MM.1S (cell line): ENCODE measurements around the gene SLC38A10.

Source experiments
- DNase-seq: peaks from one replicate; pipeline ENCODE4 v3.0.0-alpha.2; 2015
- H2AFZ ChIP-seq: fragments of 300-600 bp; sonication (generic); 2 replicates; pipeline ENCODE4 v1.6.0; 2016; ENCODE audit warnings: antibody characterized with exemption, low read length
- H3F3A ChIP-seq: fragments of 300-600 bp; sonication (generic); 2 replicates; pipeline ENCODE4 v1.6.1; 2016; ENCODE audit warnings: mild to moderate bottlenecking, antibody characterized with exemption, low read length, moderate library complexity, mixed read lengths; ENCODE audit not compliant: insufficient read depth
- H3K27ac ChIP-seq: fragments of 300-600 bp; sonication (generic); 2 replicates; pipeline ENCODE4 v1.5.1; 2016; ENCODE audit warnings: mild to moderate bottlenecking, low read length
- H3K27me3 ChIP-seq: fragments of 300-600 bp; sonication (generic); replicated peaks from 2 replicates; pipeline ENCODE4 v1.6.0; 2016; ENCODE audit warnings: low read length; ENCODE audit not compliant: insufficient read depth
- H3K36me3 ChIP-seq: fragments of 300-600 bp; sonication (generic); replicated peaks from 2 replicates; pipeline ENCODE4 v1.6.1; 2016; ENCODE audit warnings: mild to moderate bottlenecking, low read length, mixed read lengths; ENCODE audit not compliant: insufficient read depth
- H3K4me1 ChIP-seq: fragments of 300-600 bp; sonication (generic); 2 replicates; pipeline ENCODE4 v1.6.1; 2016; ENCODE audit warnings: low read length, mixed read lengths
- H3K4me2 ChIP-seq: fragments of 300-600 bp; sonication (generic); 2 replicates; pipeline ENCODE4 v1.6.0; 2016; ENCODE audit warnings: low read depth, low read length
- H3K4me3 ChIP-seq: fragments of 300-600 bp; sonication (generic); 2 replicates; pipeline ENCODE4 v1.5.1; 2016; ENCODE audit warnings: low read length, mixed read lengths
- H3K79me2 ChIP-seq: fragments of 300-600 bp; sonication (generic); 2 replicates; pipeline ENCODE4 v1.6.1; 2016; ENCODE audit warnings: mixed run types, low read length, mixed read lengths
- H3K9ac ChIP-seq: fragments of 300-600 bp; sonication (generic); 2 replicates; pipeline ENCODE4 v1.6.1; 2016; ENCODE audit warnings: low read length, mixed read lengths
- H3K9me2 ChIP-seq: fragments of 300-600 bp; sonication (generic); replicated peaks from 2 replicates; pipeline ENCODE4 v1.6.1; 2016; ENCODE audit warnings: mild to moderate bottlenecking, low read length, mixed read lengths; ENCODE audit not compliant: insufficient read depth
- H3K9me3 ChIP-seq: fragments of 300-600 bp; sonication (generic); replicated peaks from 2 replicates; pipeline ENCODE4 v1.6.1; 2016; ENCODE audit warnings: mild to moderate bottlenecking, low read length, mixed read lengths; ENCODE audit not compliant: insufficient read depth
- H4K20me1 ChIP-seq: fragments of 300-600 bp; sonication (generic); 2 replicates; pipeline ENCODE4 v1.6.1; 2016; ENCODE audit warnings: mild to moderate bottlenecking, low read length, moderate library complexity, mixed read lengths; ENCODE audit not compliant: insufficient read depth
- EZH2 ChIP-seq: fragments of 300-600 bp; sonication (generic); optimal IDR thresholded peaks from 2 replicates; pipeline ENCODE3; 2017; ENCODE audit warnings: low read depth, mild to moderate bottlenecking, antibody characterized with exemption, low read length, mixed read lengths
- EZH2phosphoT487 ChIP-seq: fragments of 300-600 bp; sonication (generic); IDR thresholded peaks from 2 replicates; pipeline ENCODE4 v1.6.1; 2018; ENCODE audit warnings: antibody characterized with exemption, low read length
- TF ChIP-seq, protein P1 (sequence below): fragments of 300-600 bp; sonication (generic); IDR thresholded peaks from 2 replicates; pipeline ENCODE4 v1.5.1; 2016; ENCODE audit warnings: antibody characterized with exemption, low read length, mixed read lengths

Gene SLC38A10

DNA sequence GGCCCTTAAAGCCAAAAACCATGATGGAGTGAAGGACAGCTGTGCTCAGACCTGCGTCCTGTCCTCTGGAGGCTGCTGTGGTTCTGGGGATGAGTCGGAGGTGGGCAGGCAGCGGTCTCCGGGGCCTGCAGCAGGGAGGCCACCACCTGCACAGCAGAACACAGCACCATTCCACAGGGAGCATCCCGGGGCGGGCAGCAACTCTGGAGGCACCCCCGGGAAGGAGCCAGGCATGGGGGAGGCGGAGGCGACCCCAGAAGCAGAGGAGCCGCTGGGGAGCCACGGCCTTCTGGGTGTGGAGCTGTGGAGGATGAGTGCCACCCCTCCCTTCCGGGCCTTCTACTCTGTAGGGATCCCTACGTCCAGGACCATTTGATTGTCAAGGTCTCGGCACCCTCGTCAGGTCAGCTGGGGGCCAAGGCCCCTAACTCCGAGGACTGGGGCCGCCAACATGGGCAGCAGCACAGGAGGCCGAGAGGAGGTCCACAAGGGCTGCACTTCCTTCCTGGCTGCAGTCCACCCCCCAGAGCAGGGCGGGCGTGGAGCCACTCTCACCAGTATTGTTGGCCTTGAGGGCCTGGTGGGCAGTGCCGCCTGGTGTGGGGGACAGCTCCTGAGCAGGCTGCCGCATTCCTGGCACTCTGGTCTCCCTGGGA, 96.2 kb downstream of the SLC38A10 start:
- TF ChIP-seq, protein P1, sequence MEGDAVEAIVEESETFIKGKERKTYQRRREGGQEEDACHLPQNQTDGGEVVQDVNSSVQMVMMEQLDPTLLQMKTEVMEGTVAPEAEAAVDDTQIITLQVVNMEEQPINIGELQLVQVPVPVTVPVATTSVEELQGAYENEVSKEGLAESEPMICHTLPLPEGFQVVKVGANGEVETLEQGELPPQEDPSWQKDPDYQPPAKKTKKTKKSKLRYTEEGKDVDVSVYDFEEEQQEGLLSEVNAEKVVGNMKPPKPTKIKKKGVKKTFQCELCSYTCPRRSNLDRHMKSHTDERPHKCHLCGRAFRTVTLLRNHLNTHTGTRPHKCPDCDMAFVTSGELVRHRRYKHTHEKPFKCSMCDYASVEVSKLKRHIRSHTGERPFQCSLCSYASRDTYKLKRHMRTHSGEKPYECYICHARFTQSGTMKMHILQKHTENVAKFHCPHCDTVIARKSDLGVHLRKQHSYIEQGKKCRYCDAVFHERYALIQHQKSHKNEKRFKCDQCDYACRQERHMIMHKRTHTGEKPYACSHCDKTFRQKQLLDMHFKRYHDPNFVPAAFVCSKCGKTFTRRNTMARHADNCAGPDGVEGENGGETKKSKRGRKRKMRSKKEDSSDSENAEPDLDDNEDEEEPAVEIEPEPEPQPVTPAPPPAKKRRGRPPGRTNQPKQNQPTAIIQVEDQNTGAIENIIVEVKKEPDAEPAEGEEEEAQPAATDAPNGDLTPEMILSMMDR, result no peak
- no peak for TF ChIP-seq EZH2
- TF ChIP-seq EZH2phosphoT487, result no peak
- H3K9me2 ChIP-seq, result no peaks in the 10 kb centered on the region

DNA sequence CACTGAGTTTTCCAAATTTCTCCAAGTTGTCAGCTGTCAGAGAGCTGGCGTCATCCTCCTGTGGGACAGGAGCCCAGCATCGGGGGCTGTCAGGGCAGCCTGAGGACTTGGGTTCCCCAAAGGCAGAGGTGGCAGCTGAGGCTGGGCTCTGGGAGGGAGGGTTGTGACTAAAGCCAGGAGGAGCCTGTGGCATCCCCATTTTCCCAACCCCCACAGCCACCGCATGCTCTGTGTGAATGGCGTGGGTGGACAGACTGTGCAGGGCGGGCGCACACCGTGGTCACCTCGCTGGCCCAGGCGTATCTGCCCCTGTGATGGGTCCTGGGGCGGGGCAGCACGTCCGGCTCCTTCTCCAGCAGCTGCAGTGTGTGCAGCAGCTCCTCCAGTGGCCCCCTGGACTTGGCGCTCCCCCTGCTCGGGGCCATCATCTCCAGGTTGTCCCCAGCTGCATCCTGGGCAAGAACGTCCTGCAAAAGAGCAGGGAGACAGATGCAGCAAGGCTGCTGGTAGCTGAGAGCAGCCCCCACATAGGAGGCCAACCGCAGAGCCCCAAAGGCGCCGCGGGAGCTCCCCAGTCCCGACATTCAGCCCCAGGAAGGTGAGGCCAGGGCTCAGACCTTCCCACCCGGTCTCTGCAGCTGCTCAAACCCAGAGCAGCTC, 97.1 kb downstream of the SLC38A10 start:
- H3K4me2 ChIP-seq, result no peak overlapping the region
- no peaks in the 10 kb centered on the region for H3K9me2 ChIP-seq
- H3K4me3 ChIP-seq, result no peak overlapping the region
- no peak overlapping the region for H3K27ac ChIP-seq
- H3K27me3 ChIP-seq, result no peaks in the 10 kb centered on the region
- no peaks in the 10 kb centered on the region for H3K9me3 ChIP-seq
- no peaks in the 10 kb centered on the region for H4K20me1 ChIP-seq
- no peaks in the 10 kb centered on the region for H3K79me2 ChIP-seq
- no peak for TF ChIP-seq EZH2
- TF ChIP-seq, protein P1, result no peak
- TF ChIP-seq EZH2phosphoT487, result no peak
- H3K36me3 ChIP-seq, result no peaks in the 10 kb centered on the region
- H3K9ac ChIP-seq, result no peak overlapping the region
- no peaks in the 10 kb centered on the region for H3K4me1 ChIP-seq
- no peak overlapping the region for H2AFZ ChIP-seq
- DNase-seq, result no peak
- H3F3A ChIP-seq, result no peaks in the 10 kb centered on the region

More for the DNA sequence above, 96.2 kb downstream of the SLC38A10 start:
- Histone ChIP-seq H3K9me3 (no peaks in the 10 kb centered on the region), H3K4me1 (no peaks in the 10 kb centered on the region), H3F3A (no peaks in the 10 kb centered on the region), H3K4me3 (no peak overlapping the region), H3K4me2 (no peak overlapping the region), H4K20me1 (no peaks in the 10 kb centered on the region), H3K9ac (no peak overlapping the region), H3K79me2 (no peaks in the 10 kb centered on the region), H3K36me3 (no peaks in the 10 kb centered on the region), H2AFZ (no peak overlapping the region), H3K27ac (no peak overlapping the region), H3K27me3 (no peaks in the 10 kb centered on the region)
- DNase-seq, result no peak

DNA sequence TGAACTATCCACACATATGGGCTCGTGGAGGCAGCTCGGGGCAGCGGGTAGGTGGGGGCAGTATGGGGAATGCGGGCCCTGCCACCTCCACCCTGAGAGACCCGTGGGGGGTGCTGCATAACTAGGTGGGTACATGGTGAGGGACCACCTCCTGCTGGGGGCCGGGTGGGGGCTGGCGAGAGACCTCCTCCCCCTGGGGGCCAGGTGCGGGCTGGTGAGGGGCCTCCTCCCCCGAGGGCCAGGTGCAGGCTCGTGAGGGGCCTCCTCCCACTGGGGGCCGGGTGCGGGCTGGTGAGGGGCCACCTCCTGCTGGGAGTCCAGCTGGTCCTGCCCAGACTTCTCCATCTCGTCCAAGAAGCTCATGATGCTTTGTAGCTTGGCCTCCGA, 97.7 kb downstream of the SLC38A10 start:
- Histone ChIP-seq H3K9me3 (no peaks in the 10 kb centered on the region), H3K9me2 (no peaks in the 10 kb centered on the region), H3K27ac (no peak overlapping the region), H3K27me3 (no peaks in the 10 kb centered on the region), H2AFZ (no peak overlapping the region), H3F3A (no peaks in the 10 kb centered on the region), H3K4me1 (no peaks in the 10 kb centered on the region), H3K36me3 (no peaks in the 10 kb centered on the region), H3K79me2 (no peaks in the 10 kb centered on the region), H3K4me2 (no peak overlapping the region), H4K20me1 (no peaks in the 10 kb centered on the region), H3K9ac (no peak overlapping the region), H3K4me3 (no peak overlapping the region)
- DNase-seq, result no peak
- no peak for TF ChIP-seq EZH2phosphoT487
- TF ChIP-seq, protein P1, result no peak
- no peak for TF ChIP-seq EZH2
